ENCODE results near the gene PACSIN2. TPM values are rescaled to one million over a fixed set of nuclear protein-coding genes. Genes with fewer than 3 reads are reported as not detected.
"Not testable (repeated sequence)": the region's sequence is repeated elsewhere in the genome, so short reads cannot be mapped to it uniquely, and the experiment has no call there.

PACSIN2 gene
- total RNA-seq, 1 donor from 2014 or later = 48.9 TPM

DNA sequence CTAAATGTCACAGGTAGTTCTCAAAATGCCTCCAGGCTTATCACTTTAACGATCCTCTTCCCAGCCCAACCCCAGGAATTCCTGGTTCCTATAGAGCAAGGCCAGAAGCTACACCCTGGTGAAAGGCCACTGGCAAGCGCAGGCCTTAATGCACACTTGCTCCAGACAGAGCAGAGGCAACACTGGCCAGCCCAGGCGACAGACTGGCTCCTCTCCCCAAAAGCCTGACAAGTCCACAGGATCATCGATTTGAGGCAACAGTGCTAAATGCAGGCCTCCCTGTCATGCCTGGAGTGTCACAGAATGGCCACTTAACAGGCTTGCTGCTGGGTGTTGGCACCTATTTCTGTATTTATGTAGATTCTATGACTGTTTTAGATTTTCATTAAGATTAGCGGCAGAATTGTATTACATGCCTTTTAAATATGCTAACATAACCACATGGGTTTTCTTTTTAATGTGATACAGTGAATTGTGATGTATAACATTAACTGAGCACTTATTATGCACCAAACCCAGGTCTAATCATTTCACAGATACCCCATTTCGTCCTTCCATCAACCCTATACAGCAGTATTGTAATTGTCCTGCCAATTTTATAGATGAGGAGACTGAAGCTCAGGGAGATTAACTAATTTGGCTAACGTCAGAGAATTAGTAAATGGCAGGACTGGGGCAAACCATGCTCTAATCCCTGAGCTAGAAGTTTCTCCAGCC lies 38.6 kb downstream of the PACSIN2 start:
- peaks cover 3% of the 10 kb centered on the region for H3K36me3 Mint-ChIP-seq (ENCODE audit: low read depth)
- intact Hi-C loops (cut with micrococcal nuclease) = no loop called here
- H3K27ac Mint-ChIP-seq = no peak overlapping the region
- no peak overlapping the region for H3K4me3 Mint-ChIP-seq
- ChIA-PET POLR2A (interaction anchor here (0.6 kb wide), 1 partner anchor 12 kb away, joined by 4 read pairs; no protein-coding TSS in a partner anchor), CTCF (no interaction called here)
- no peak for DNase-seq
- no peaks in the 10 kb centered on the region for H3K9me3 Mint-ChIP-seq
- no peak for ATAC-seq (ENCODE audit: low read depth)
- H3K4me1 Mint-ChIP-seq = peaks cover 59% of the 10 kb centered on the region
- H3K27me3 Mint-ChIP-seq = no peaks in the 10 kb centered on the region
- TF ChIP-seq, protein P1, sequence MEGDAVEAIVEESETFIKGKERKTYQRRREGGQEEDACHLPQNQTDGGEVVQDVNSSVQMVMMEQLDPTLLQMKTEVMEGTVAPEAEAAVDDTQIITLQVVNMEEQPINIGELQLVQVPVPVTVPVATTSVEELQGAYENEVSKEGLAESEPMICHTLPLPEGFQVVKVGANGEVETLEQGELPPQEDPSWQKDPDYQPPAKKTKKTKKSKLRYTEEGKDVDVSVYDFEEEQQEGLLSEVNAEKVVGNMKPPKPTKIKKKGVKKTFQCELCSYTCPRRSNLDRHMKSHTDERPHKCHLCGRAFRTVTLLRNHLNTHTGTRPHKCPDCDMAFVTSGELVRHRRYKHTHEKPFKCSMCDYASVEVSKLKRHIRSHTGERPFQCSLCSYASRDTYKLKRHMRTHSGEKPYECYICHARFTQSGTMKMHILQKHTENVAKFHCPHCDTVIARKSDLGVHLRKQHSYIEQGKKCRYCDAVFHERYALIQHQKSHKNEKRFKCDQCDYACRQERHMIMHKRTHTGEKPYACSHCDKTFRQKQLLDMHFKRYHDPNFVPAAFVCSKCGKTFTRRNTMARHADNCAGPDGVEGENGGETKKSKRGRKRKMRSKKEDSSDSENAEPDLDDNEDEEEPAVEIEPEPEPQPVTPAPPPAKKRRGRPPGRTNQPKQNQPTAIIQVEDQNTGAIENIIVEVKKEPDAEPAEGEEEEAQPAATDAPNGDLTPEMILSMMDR (IDR thresholded peaks at IDR 0.05) = no peak

DNA sequence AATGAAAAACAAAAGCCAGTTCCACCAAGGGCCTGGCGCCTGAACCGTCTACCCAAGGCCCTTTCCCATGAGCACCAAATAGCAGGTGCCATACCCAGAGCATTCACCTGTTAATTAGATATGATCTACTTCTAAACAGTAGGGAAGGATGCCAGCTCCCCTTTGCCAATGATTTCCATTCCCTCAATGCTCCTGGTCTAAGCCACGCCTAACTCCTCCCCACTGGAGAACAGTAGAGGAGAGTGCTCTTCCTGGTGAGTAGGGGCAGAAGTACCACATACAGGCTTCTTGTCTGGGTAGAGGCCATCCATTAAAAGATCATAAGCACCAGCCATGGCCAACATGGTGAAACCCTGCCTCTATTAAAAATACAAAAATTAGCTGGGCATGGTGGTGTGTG lies 40.7 kb downstream of the PACSIN2 start:
- ChIA-PET CTCF (no interaction called here), POLR2A (interaction anchor here (0.6 to 1.6 kb wide), 4 partner anchors 41 to 359 kb away, joined by 3 to 4 read pairs (median 4); no protein-coding TSS in a partner anchor)
- no peak for ATAC-seq (ENCODE audit: low read depth)
- H3K36me3 Mint-ChIP-seq (ENCODE audit: low read depth) = peaks cover 10% of the 10 kb centered on the region
- no peaks in the 10 kb centered on the region for H3K27me3 Mint-ChIP-seq
- intact Hi-C loops (cut with micrococcal nuclease) = no loop called here
- H3K4me1 Mint-ChIP-seq = peaks cover 66% of the 10 kb centered on the region
- H3K27ac Mint-ChIP-seq = no peak overlapping the region
- H3K9me3 Mint-ChIP-seq = no peaks in the 10 kb centered on the region
- no peak overlapping the region for H3K4me3 Mint-ChIP-seq
- DNase-seq = no peak
- TF ChIP-seq, protein P1 (IDR thresholded peaks at IDR 0.05) = no peak

DNA sequence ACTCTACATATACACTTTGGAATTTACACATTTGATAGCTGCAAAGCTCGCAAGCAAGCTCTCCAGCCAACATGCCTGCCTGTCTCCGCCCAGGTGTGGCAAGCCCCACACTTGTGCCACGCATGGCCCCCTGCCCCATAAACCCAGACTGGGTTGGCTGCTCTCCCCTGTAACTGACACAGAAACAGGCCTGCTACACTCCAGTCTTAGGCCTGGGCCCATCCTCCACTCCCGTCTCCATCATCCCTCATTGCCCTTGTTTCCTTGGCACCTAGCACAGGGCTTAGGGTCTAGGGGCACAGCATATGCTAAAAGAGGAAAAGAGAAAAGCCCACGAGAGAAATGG lies 41.4 kb downstream of the PACSIN2 start:
- Mint-ChIP-seq H3K27me3 (no peaks in the 10 kb centered on the region), H3K27ac (no peak overlapping the region), H3K36me3 (ENCODE audit: low read depth) (peaks cover 10% of the 10 kb centered on the region), H3K4me3 (no peak overlapping the region), H3K4me1 (peaks cover 63% of the 10 kb centered on the region), H3K9me3 (no peaks in the 10 kb centered on the region)
- TF ChIP-seq, protein P1 (IDR thresholded peaks at IDR 0.05) = no peak
- ATAC-seq (ENCODE audit: low read depth) (no peak), DNase-seq (no peak)
- ChIA-PET CTCF (no interaction called here), POLR2A (interaction anchor here (0.5 to 1.6 kb wide), 5 partner anchors 18 to 358 kb away, joined by 3 to 5 read pairs (median 4); no protein-coding TSS in a partner anchor)
- intact Hi-C loops (cut with micrococcal nuclease) = no loop called here

DNA sequence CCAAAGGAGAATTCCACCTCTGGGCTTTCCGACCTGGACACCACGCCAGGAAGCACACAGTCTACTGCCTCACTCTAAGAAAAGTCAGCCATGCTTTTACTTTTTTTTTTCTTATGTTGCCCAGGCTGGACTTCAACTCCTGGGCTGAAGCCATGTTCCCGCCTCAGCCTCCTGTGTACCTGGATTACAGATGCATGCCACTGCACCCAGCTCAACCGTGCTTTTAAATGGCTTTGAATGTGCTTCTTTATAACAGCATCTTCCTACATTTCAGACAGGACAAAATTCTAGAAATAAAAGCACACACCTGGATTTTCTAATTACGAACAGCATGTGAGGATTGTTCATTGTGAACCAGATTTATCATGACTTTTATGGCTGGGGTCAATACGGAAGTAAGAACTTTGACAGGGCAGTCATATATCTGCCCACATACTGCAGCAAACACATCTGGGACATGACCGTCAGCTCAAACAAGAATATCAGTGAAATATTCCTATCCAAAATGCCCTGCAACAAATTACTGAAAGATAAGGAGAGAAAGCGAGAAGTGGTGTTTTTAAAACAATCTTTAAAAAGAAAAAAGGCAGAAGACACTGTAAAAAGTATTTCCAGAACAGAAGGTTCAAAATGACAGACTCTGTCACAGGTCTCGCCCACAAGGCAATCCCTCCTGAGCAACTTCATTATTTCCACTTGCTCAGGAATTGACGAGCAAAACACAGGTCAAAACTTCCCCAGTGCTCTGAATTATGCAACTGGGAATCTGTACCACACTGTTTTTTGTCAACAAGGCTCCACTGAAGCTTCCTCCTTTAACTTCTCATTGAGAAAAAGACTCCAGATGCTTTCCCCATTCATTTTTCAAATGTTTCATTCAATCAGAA lies 42.1 kb downstream of the PACSIN2 start:
- CTCF ChIA-PET = no interaction called here
- Mint-ChIP-seq H3K4me3 (no peak overlapping the region), H3K9me3 (no peaks in the 10 kb centered on the region), H3K27ac (no peak overlapping the region), H3K4me1 (peaks cover 63% of the 10 kb centered on the region), H3K36me3 (ENCODE audit: low read depth) (peaks cover 15% of the 10 kb centered on the region), H3K27me3 (no peaks in the 10 kb centered on the region)
- ATAC-seq (ENCODE audit: low read depth) (no peak), DNase-seq (no peak)
- POLR2A ChIA-PET = interaction anchor here (0.6 to 1.6 kb wide), 4 partner anchors 18 to 358 kb away, joined by 3 to 5 read pairs (median 4); no protein-coding TSS in a partner anchor
- TF ChIP-seq, protein P1 (IDR thresholded peaks at IDR 0.05) = no peak
- intact Hi-C loops (cut with micrococcal nuclease) = no loop called here

DNA sequence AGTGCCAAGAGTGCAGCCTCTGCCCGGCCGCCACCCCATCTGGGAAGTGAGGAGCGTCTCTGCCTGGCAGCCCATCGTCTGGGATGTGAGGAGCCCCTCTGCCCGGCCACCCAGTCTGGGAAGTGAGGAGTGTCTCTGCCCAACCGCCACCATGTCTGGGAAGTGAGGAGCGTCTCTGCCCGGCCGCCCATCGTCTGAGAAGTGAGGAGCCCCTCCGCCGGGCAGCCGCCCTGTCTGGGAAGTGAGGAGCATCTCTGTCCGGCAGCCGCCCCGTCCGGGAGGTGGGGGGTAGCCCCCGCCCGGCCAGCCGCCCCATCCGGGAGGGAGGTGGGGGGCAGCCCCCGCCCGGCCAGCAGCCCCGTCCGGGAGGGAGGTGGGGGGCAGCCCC lies 43.5 kb downstream of the PACSIN2 start:
- intact Hi-C loops (cut with micrococcal nuclease); H3K4me3 Mint-ChIP-seq; DNase-seq; H3K27ac Mint-ChIP-seq; CTCF ChIA-PET; POLR2A ChIA-PET; ATAC-seq (ENCODE audit: low read depth); H3K9me3 Mint-ChIP-seq; H3K27me3 Mint-ChIP-seq: not testable (repeated sequence)
- peaks cover 54% of the 10 kb centered on the region for H3K4me1 Mint-ChIP-seq
- peaks cover 19% of the 10 kb centered on the region for H3K36me3 Mint-ChIP-seq (ENCODE audit: low read depth)
